GM19035 (cell line): ENCODE measurements around the gene FBXO22.
"Not testable (repeated sequence)": the region's sequence is repeated elsewhere in the genome, so short reads cannot be mapped to it uniquely, and the experiment has no call there.

Experiments used
- ATAC-seq: cut with Tn5 transposase; IDR thresholded peaks from one replicate; pipeline ENCODE4 v1.9.1; 2021; ENCODE audit not compliant: unreplicated experiment

The FBXO22 gene

DNA sequence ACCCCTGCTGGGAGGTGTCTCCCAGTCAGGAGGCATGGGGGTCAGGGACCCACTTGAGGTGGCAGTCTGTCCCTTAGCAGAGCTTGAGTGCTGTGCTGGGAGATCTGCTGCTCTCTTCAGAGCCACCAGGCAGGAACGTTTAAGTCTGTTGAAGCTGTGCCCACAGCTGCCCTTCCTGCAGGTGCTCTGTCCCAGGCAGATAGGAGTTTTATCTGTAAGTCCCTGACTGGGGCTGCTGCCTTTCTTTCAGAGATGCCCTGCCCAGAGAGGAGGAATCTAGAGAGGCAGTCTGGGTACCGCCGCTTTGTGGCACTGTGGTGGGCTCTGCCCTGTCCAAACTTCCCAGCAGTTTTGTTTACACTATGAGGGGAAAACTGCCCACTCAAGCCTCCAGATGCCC is 73.1 kb downstream of the FBXO22 start:
- not testable (repeated sequence) for ATAC-seq

DNA sequence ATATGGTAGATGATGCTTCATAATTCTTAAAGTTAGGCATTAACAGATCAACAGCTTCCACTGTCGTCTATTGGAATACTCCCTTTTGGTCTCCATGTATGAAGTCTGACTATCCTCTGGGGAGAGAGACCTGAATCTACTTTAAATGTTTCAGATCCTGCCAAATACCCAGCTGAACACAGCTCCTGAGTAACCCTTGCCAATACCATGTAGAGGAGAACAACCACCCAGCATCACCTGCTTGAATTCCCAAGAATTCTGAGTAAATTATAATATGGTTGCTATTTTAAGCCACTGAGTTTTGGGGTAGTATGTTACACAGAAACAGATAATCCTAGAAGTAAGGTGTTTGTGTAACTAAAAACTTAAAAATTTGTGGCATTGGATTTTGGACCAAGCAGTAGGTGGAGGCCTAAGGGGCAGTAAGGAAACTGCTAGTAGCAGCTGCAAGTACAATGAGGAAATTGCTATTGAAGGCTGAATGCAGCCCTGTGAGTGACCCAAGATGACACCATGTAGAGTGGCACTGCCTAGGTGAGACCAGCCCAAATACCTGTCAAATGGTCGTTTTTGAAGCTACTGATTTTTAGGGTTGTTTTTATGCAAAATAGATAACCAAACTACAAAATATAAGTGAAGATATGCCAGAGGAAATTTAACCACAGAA is 77.6 kb downstream of the FBXO22 start:
- ATAC-seq: no peak

DNA sequence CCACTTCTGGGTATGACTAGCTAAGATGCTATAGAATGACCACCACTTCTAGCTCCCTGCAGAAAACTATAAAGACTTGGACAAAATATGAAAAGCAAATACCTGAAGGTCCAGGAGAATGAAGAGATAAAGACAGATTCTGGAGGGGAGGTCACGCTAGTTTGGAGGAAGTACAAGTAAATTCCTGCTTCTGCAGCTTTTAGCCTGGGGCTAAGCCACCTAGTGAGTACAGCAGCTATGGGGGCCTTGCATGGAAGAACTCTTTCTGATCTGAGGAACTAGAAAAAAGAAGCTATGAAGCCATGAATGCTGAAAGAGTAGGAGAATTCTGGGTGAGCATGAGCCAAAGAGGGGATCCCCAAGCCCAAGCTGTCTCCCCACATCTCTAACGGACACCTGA is 78.8 kb downstream of the FBXO22 start:
- ATAC-seq: no peak

DNA sequence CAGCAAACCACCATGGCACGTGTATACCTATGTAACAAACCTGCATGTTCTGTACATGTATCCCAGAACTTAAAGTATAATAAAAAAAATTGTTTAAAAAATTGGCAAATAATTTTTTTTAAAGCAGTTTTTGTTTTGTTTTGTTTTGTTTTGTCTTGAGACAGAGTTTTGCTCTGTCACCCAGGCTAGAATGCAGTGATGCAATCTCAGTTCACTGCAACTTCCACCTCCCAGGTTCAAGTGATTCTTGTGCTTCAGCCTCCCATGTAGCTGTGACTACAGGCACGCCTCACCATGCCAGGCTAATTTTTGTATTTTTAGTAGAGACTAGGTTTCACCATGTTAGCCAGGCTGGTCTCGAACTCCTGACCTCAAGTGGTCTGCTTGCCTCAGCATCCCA is 81.0 kb downstream of the FBXO22 start:
- ATAC-seq: not testable (repeated sequence)

DNA sequence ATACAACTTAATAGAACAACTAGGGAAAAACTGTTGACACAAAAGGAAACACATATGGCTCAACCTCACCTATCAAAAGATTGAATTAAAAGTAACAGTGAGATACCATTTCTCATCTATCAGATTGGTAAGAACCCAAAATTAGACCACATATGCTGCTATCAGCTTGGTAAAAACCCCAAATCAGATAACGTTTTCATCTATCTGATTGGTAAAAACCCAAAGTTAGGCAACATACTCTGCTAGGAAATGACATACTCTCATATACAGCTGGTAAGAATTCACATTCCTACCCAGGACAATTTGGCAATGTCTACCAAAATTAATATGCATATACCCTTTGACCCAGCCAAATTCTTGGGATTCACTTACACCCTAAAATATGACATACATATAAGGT is 82.3 kb downstream of the FBXO22 start:
- no peak for ATAC-seq

DNA sequence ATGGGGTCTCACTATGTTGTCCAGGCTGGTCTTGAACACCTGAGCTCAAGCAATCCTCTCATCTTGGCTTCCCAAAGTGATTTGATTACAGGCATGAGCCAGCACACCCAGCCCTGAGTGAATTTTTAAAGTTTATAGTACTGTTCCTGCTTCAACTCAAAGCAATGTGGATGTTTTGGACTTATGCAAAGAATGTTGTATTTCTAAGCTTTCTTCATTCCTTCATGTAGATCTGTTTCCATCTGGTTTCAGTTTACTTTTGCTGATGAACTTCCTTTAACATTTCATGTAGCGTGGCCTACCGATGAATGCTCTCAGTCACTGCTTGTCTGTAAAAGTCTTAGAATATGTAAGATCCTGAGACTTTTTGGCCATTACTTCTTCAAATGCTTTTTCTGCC is 85.4 kb downstream of the FBXO22 start:
- ATAC-seq: no peak

DNA sequence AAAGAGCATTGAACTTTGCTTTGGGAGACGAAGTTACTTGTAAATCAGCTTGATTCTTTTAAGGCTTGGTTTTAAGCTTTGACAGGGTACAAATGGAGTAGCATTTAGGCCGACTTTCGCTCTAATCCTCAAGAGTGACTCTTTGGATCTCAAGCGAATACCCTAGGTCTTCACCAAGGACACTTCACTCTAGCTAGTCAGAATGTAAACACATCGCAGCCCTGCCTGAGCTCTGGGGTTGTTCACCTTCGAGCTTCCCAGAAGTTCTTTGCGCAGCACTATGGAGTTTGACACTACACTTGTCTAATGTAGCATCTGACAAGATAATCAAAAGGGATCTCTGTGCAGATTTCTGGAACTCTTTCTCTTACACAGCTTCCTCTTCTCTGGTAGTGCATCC is 86.2 kb downstream of the FBXO22 start:
- no peak for ATAC-seq
